A673 (cell line): ENCODE results near the gene TMEM176A. TPM values are rescaled to one million over a fixed set of nuclear protein-coding genes. Genes with fewer than 3 reads are reported as not detected.

Experiments used
- BruUV-seq: library from RNA; stranded (reverse); fragments of 400-500 nt; replicated peaks from 2 replicates; lab custom pipeline; 2021; lab: Mats Ljungman, UMichigan
- CTCF ChIA-PET: fragments of 300-600 bp; sonication (Branson Sonifier 250); formaldehyde crosslinking; loops from one replicate; lab custom pipeline; 2022; ENCODE audit warnings: antibody characterized with exemption; lab: Charles Lee
- POLR2A ChIA-PET: fragments of 300-600 bp; sonication (Branson Sonifier 250); formaldehyde crosslinking; loops from one replicate; lab custom pipeline; 2022; ENCODE audit warnings: antibody characterized with exemption; ENCODE audit not compliant: low non-redundant PET; lab: Charles Lee
- DNase-seq: peaks from one replicate; pipeline ENCODE4 v3.0.0-alpha.2; 2015; ENCODE audit warnings: low spot score
- H3K27ac ChIP-seq: fragments of 200-600 bp; sonication (generic); 2 replicates; pipeline ENCODE4 v1.5.1; 2016; ENCODE audit warnings: mixed run types, low read depth, mild to moderate bottlenecking, mixed read lengths, antibody characterized with exemption, low read length; ENCODE audit not compliant: poor library complexity, severe bottlenecking
- H3K27me3 ChIP-seq: fragments of 200-600 bp; sonication (generic); replicated peaks from 2 replicates; pipeline ENCODE4 v1.6.1; 2017; ENCODE audit warnings: mixed run types, low read depth, mild to moderate bottlenecking, mixed read lengths, antibody characterized with exemption, low read length; ENCODE audit not compliant: insufficient read depth, poor library complexity
- H3K36me3 ChIP-seq: fragments of 200-600 bp; sonication (generic); 2 replicates; pipeline ENCODE4 v1.6.1; 2016; ENCODE audit warnings: mixed run types, mild to moderate bottlenecking, mixed read lengths, antibody characterized with exemption, low read length; ENCODE audit not compliant: insufficient read depth, poor library complexity, severe bottlenecking
- H3K4me1 ChIP-seq: fragments of 200-600 bp; sonication (generic); 2 replicates; pipeline ENCODE4 v1.6.1; 2017; ENCODE audit warnings: mixed run types, mild to moderate bottlenecking, mixed read lengths, antibody characterized with exemption, low read length; ENCODE audit not compliant: insufficient read depth, poor library complexity, severe bottlenecking
- H3K4me3 ChIP-seq: fragments of 200-600 bp; sonication (generic); 2 replicates; pipeline ENCODE4 v1.5.1; 2016; ENCODE audit warnings: low read depth, mixed run types, mild to moderate bottlenecking, mixed read lengths, low read length; ENCODE audit not compliant: poor library complexity, severe bottlenecking
- H3K9me3 ChIP-seq: fragments of 200-600 bp; sonication (generic); 2 replicates; pipeline ENCODE4 v1.6.1; 2016; ENCODE audit warnings: mixed run types, low read depth, mild to moderate bottlenecking, mixed read lengths, antibody characterized with exemption, low read length; ENCODE audit not compliant: poor library complexity, severe bottlenecking
- CTCF ChIP-seq: fragments of 300-800, 200-600 bp; sonication (generic); conservative IDR thresholded peaks from 2 replicates; pipeline ENCODE4 v1.5.1; 2017; ENCODE audit warnings: low read depth, mild to moderate bottlenecking, antibody characterized with exemption, low read length, moderate library complexity, mixed read lengths
- EZH2 ChIP-seq: fragments of 200-600 bp; sonication (generic); IDR thresholded peaks from 2 replicates; pipeline ENCODE4 v1.6.1; 2017; ENCODE audit warnings: borderline replicate concordance, low read depth, mild to moderate bottlenecking, mixed read lengths, antibody characterized with exemption, low read length; ENCODE audit not compliant: poor library complexity, severe bottlenecking
- intact Hi-C: fragments of 100-400 bp; cut with micrococcal nuclease; formaldehyde crosslinking; loops from one replicate; pipeline ENCODE4 v1.10.0; 2022; ENCODE audit not compliant: unreplicated experiment
- total RNA-seq: library from RNA; stranded (reverse); gene quantifications from 2 replicates; pipeline ENCODE4 v1.2.3, GENCODE V29; 2021

The TMEM176A gene
- total RNA-seq, 1 experiment from 2014 or later, result 2.9 TPM

- CTCF ChIA-PET, result interaction anchor here (0.6 to 0.8 kb wide), 2 partner anchors 305 to 442 kb away, joined by 4 to 11 read pairs; no protein-coding TSS in a partner anchor
- intact Hi-C loops, result loop anchor here (2.0 to 10.0 kb wide), 2 partner anchors 305 to 469 kb away; no protein-coding TSS in a partner anchor
- peaks cover 9% of the 10 kb centered on the region for H3K4me1 ChIP-seq
- H3K4me3 ChIP-seq, result no peak overlapping the region
- no peaks in the 10 kb centered on the region for H3K36me3 ChIP-seq
- no peaks in the 10 kb centered on the region for H3K27me3 ChIP-seq
- no peak overlapping the region for H3K27ac ChIP-seq
- H3K9me3 ChIP-seq, result no peaks in the 10 kb centered on the region
- TF ChIP-seq CTCF (peak; percentile 60), EZH2 (no peak)
- DNase-seq, result peak; percentile 80
- BruUV-seq, result no TSS peak
- POLR2A ChIA-PET, result no interaction called here
Measured at GRCh38 chr7:150753826-150754603, 46.6 kb upstream of the TMEM176A start.

GRCh38 chr7:150754951-150755350 lies 45.6 kb upstream of the TMEM176A start:
- DNase-seq, result no peak
- TF ChIP-seq CTCF, result no peak
- no peak for TF ChIP-seq EZH2
- Histone ChIP-seq H3K4me1 (peaks cover 9% of the 10 kb centered on the region), H3K9me3 (no peaks in the 10 kb centered on the region), H3K36me3 (no peaks in the 10 kb centered on the region), H3K4me3 (no peak overlapping the region), H3K27ac (no peak overlapping the region), H3K27me3 (no peaks in the 10 kb centered on the region)
- ChIA-PET CTCF (interaction anchor here (1.2 kb wide), 1 partner anchor 306 kb away, joined by 3 read pairs; no protein-coding TSS in a partner anchor), POLR2A (no interaction called here)
- intact Hi-C loops, result loop anchor here (2.0 to 10.0 kb wide), 2 partner anchors 306 to 470 kb away; no protein-coding TSS in a partner anchor
- TSS peak; percentile 40 for BruUV-seq

- H3K9me3 ChIP-seq, result no peaks in the 10 kb centered on the region
- no peaks in the 10 kb centered on the region for H3K36me3 ChIP-seq
- DNase-seq, result peak; percentile 57
- H3K4me3 ChIP-seq, result no peak overlapping the region
- H3K4me1 ChIP-seq, result peaks cover 9% of the 10 kb centered on the region
- POLR2A ChIA-PET, result no interaction called here
- H3K27ac ChIP-seq, result no peak overlapping the region
- no TSS peak for BruUV-seq
- no peak for TF ChIP-seq EZH2
- no peak for TF ChIP-seq CTCF
- intact Hi-C loops, result loop anchor here (2.0 to 10.0 kb wide), 2 partner anchors 307 to 471 kb away; no protein-coding TSS in a partner anchor
- no peaks in the 10 kb centered on the region for H3K27me3 ChIP-seq
- CTCF ChIA-PET, result interaction anchor here (0.7 to 1.2 kb wide), 3 partner anchors 114 to 307 kb away, joined by 3 to 4 read pairs (median 3); no protein-coding TSS in a partner anchor
Measured at GRCh38 chr7:150755473-150756099, 45.0 kb upstream of the TMEM176A start.
